ENCODE data around the gene SEPTIN5. TPM values are rescaled to one million over a fixed set of nuclear protein-coding genes. Genes with fewer than 3 reads are reported as not detected.

SEPTIN5 gene
- total and polyA plus RNA-seq, 2 donors from 2014 or later: 10.4 to 13.0 TPM

DNA sequence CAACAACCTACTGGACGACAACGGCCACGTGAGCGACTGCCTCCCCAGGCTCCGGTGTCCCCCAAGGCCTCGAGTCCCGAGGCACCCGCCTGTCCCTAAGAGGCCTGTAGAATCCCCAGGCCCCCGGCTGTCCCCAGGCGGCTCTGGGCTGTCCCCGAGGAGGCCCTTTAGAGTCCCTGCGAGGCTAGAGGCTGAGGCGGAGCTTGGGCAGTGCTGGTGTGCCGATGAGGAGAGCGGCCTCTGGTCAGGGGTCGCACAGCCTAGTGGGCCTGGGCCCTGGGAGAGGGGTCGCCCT, 49.9 kb downstream of the SEPTIN5 start:
- no peak overlapping the region for H3K27ac ChIP-seq (ENCODE audit: low read depth in 2 of 2, low read length in 2 of 2)
- H3K9me3 ChIP-seq (ENCODE audit: control insufficient read depth in 2 of 3, insufficient read depth in 1 of 3, low read length in 3 of 3): no peaks in the 10 kb centered on the region
- FAIRE-seq (no peak), DNase-seq (no peak)
- H3K27me3 ChIP-seq (ENCODE audit: control insufficient read depth, insufficient read depth, low read length): peaks cover 59% of the 10 kb centered on the region
- no peaks in the 10 kb centered on the region for H3K36me3 ChIP-seq (ENCODE audit: control insufficient read depth in 2 of 3, insufficient read depth in 3 of 3, low read length in 3 of 3)
- TF ChIP-seq, protein P1, sequence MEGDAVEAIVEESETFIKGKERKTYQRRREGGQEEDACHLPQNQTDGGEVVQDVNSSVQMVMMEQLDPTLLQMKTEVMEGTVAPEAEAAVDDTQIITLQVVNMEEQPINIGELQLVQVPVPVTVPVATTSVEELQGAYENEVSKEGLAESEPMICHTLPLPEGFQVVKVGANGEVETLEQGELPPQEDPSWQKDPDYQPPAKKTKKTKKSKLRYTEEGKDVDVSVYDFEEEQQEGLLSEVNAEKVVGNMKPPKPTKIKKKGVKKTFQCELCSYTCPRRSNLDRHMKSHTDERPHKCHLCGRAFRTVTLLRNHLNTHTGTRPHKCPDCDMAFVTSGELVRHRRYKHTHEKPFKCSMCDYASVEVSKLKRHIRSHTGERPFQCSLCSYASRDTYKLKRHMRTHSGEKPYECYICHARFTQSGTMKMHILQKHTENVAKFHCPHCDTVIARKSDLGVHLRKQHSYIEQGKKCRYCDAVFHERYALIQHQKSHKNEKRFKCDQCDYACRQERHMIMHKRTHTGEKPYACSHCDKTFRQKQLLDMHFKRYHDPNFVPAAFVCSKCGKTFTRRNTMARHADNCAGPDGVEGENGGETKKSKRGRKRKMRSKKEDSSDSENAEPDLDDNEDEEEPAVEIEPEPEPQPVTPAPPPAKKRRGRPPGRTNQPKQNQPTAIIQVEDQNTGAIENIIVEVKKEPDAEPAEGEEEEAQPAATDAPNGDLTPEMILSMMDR (IDR thresholded peaks at IDR 0.05; ENCODE audit: borderline replicate concordance, extremely low read depth, insufficient read depth): no peak
- no peak overlapping the region for H3K9ac ChIP-seq (ENCODE audit: low read length in 3 of 3)
- intact Hi-C loops (cut with DNase I): no loop called here
- no peak overlapping the region for H3K4me3 ChIP-seq (ENCODE audit: low read length in 3 of 3)
- peaks cover 0 to 3% (median 0%) of the 10 kb centered on the region in 3 donors for H3K4me1 ChIP-seq (ENCODE audit: control insufficient read depth in 2 of 3, insufficient read depth in 2 of 3, low read depth in 1 of 3, low read length in 3 of 3)

DNA sequence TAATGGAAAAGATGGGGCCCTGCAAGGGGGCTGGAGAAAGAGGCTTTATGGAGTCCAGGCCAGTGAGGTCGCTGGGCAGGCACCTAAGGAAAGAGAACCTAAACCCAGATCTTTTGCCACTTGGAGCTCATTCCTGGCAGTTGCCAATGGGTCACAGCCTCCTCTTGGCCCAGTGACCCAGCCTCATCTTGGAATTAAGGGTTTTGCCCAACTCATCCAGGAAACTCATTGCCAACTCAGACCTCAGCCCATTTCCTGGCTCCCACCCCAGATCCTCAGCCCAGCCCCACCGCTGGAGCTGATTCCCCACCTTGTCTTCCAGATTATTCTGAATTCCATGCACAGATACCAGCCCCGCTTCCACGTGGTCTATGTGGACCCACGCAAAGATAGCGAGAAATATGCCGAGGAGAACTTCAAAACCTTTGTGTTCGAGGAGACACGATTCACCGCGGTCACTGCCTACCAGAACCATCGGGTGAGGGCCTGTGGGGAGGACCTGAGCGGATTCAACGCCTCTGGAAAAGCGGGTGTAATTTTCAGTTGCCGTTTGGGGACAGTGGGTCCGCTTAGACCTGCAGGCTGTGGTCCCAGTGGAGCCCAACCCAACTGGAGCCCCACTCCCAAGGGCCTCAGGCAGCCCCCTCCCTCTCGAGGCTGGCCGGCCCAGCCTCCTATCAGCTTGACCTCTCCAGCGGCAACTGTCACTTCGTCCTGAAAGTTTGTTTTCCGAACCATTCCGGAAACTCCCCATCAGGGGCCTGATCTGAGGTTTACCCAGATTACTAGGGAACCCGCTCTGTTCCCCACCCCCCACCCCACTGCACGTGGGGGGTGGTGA, 50.6 kb downstream of the SEPTIN5 start:
- H3K27me3 ChIP-seq (ENCODE audit: control insufficient read depth, insufficient read depth, low read length): peaks cover 57% of the 10 kb centered on the region

DNA sequence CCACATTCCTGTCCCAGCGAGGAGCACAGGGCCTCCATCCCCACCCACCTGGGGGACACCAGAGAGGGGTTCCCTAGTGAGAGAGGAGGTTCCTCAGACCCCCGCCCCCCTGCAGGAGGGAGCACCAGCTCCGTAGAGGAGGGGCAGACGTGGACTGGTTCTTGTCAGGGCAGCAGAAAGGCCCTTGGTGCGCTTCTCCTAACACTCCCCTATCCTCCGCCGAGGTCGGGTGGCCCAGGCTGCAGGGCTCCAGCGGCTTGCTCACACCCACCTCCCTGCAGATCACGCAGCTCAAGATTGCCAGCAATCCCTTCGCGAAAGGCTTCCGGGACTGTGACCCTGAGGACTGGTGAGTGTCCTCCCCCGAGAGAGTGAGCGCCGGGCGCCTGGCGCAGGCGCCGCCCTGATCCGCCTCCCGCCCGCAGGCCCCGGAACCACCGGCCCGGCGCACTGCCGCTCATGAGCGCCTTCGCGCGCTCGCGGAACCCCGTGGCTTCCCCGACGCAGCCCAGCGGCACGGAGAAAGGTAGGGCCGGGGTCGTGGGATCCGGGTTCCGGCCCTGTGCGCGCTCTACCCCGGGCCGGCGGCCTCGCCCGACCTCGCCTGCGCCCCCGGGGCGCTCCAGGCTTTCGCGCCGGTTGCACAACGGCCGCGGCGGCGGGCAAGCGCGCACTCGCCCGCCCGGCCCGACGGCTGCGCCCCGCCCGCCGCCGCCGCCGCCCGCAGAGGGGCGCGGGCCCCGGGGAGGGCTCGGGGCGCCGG, 51.4 kb downstream of the SEPTIN5 start:
- TF ChIP-seq, protein P1 (IDR thresholded peaks at IDR 0.05; ENCODE audit: borderline replicate concordance, extremely low read depth, insufficient read depth): no peak
- Histone ChIP-seq H3K27me3 (ENCODE audit: control insufficient read depth, insufficient read depth, low read length) (peaks cover 56% of the 10 kb centered on the region), H3K36me3 (ENCODE audit: control insufficient read depth in 2 of 3, insufficient read depth in 3 of 3, low read length in 3 of 3) (no peaks in the 10 kb centered on the region), H3K4me3 (ENCODE audit: low read length in 3 of 3) (no peak overlapping the region), H3K9ac (ENCODE audit: low read length in 3 of 3) (no peak overlapping the region), H3K27ac (ENCODE audit: low read depth in 2 of 2, low read length in 2 of 2) (no peak overlapping the region), H3K4me1 (ENCODE audit: control insufficient read depth in 2 of 3, insufficient read depth in 2 of 3, low read depth in 1 of 3, low read length in 3 of 3) (peaks cover 0 to 3% (median 0%) of the 10 kb centered on the region in 3 donors), H3K9me3 (ENCODE audit: control insufficient read depth in 2 of 3, insufficient read depth in 1 of 3, low read length in 3 of 3) (no peaks in the 10 kb centered on the region)
- FAIRE-seq (no peak), DNase-seq (no peak)
- intact Hi-C loops (cut with DNase I): no loop called here

More for the DNA sequence above, 50.6 kb downstream of the SEPTIN5 start:
- Histone ChIP-seq H3K27ac (ENCODE audit: low read depth in 2 of 2, low read length in 2 of 2) (no peak overlapping the region), H3K36me3 (ENCODE audit: control insufficient read depth in 2 of 3, insufficient read depth in 3 of 3, low read length in 3 of 3) (no peaks in the 10 kb centered on the region), H3K4me3 (ENCODE audit: low read length in 3 of 3) (no peak overlapping the region), H3K9me3 (ENCODE audit: control insufficient read depth in 2 of 3, insufficient read depth in 1 of 3, low read length in 3 of 3) (no peaks in the 10 kb centered on the region), H3K4me1 (ENCODE audit: control insufficient read depth in 2 of 3, insufficient read depth in 2 of 3, low read depth in 1 of 3, low read length in 3 of 3) (peaks cover 0 to 3% (median 0%) of the 10 kb centered on the region in 3 donors), H3K9ac (ENCODE audit: low read length in 3 of 3) (no peak overlapping the region)
- intact Hi-C loops (cut with DNase I): no loop called here
- TF ChIP-seq, protein P1 (IDR thresholded peaks at IDR 0.05; ENCODE audit: borderline replicate concordance, extremely low read depth, insufficient read depth): no peak
- DNase-seq: no peak
- FAIRE-seq: no peak
